GM23248 (cell line): ENCODE data around the gene KCNIP1.

ENCODE experiments used
- EZH2 ChIP-seq: fragments of 200-600 bp; sonication (generic); IDR thresholded peaks from 2 replicates; pipeline ENCODE4 v1.6.1; 2018; ENCODE audit warnings: antibody characterized with exemption, mild to moderate bottlenecking; ENCODE audit not compliant: insufficient read depth, poor library complexity, severe bottlenecking
- EZH2phosphoT487 ChIP-seq: fragments of 200-600 bp; sonication (generic); IDR thresholded peaks from 2 replicates; pipeline ENCODE4 v1.6.1; 2018; ENCODE audit warnings: antibody characterized with exemption, moderate library complexity, mild to moderate bottlenecking, low read depth; ENCODE audit not compliant: insufficient read depth

DNA sequence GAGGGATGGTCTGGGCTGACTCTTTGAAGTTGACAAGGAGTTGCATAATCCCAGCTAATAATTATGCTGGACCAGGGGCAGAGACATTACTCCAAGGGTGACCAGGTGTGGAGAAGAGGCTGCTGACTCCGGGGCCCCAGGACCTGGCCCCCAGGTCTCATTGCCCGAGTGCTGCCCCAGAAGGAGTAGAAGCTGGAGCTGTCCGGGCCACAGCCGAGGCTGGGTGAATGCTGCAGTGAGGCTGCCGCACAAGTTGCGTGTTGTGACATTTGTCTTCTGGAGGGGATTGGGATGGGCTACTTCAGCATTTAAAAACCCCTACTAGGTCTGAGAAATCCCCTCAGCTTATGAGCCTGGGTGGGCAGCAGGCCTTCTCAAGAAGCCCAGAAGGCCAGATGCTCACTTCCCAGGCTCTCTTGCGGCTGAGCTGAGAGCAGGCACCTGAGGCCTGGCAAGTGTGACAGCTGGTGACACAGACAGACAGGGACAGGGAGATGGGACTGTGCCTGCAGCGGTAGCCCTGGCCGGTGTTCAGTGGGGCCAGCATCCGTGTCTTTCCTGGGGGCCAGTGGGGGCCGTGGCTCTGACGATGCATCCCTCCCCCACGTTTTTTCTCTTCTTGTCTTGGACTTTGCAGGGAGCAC is 122.8 kb downstream of the KCNIP1 start:
- TF ChIP-seq EZH2phosphoT487 (no peak), EZH2 (no peak)
